HL-60 (cell line): ENCODE measurements around the gene STRN3.

ENCODE experiments used
- GABPA ChIP-seq: IDR thresholded peaks from 2 replicates; pipeline ENCODE4 v1.6.1; 2012; ENCODE audit warnings: low read depth
- POLR2AphosphoS5 ChIP-seq: IDR thresholded peaks from 2 replicates; pipeline ENCODE4 v1.6.1; 2012; ENCODE audit warnings: low read depth
- SPI1 ChIP-seq: IDR thresholded peaks from 2 replicates; pipeline ENCODE4 v1.6.1; 2012; ENCODE audit warnings: low read depth, mild to moderate bottlenecking, borderline replicate concordance
- TF ChIP-seq, protein P1 (sequence below): IDR thresholded peaks from one replicate; pipeline ENCODE4 v1.5.1; 2011; ENCODE audit warnings: low read length, control low read depth, inconsistent platforms; ENCODE audit not compliant: insufficient read depth
- TF ChIP-seq, protein P2 (sequence below): IDR thresholded peaks from 2 replicates; pipeline ENCODE4 v1.6.1; 2012; ENCODE audit warnings: low read depth; ENCODE audit not compliant: insufficient replicate concordance

DNA sequence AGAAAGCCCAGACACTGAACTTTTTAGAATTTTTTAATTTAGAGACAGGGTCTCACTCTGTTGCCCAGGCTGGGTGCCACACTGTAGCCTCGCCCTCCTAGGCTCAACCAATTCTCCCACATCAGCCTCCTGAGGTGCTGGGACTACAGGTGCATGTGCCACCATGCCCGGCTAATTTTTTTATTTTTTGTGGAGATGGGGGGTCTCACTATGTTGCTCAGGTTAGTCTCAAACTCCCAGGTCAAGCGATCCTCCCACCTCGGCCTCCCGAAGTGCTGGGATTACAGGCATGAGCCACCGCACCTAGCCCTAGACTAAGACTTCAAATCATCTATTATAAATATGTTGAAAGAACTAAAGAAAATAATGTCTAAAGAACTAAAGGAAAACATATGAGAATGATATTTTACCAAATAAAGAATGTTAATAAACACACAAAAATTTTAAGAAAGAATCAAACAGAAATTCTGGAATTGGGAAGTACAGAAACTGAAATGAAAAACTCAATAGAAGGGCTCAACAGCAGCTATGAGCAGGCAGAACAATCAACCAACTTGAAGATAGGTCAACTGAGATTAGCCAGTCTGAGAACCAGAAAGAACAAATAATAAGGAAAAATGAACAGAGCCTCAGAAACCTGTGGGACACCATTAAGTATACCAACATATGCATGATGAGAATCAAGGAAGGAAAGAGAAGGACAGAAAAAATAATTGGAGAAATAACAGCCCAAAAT is 27.0 kb downstream of the STRN3 start:
- TF ChIP-seq, protein P1, sequence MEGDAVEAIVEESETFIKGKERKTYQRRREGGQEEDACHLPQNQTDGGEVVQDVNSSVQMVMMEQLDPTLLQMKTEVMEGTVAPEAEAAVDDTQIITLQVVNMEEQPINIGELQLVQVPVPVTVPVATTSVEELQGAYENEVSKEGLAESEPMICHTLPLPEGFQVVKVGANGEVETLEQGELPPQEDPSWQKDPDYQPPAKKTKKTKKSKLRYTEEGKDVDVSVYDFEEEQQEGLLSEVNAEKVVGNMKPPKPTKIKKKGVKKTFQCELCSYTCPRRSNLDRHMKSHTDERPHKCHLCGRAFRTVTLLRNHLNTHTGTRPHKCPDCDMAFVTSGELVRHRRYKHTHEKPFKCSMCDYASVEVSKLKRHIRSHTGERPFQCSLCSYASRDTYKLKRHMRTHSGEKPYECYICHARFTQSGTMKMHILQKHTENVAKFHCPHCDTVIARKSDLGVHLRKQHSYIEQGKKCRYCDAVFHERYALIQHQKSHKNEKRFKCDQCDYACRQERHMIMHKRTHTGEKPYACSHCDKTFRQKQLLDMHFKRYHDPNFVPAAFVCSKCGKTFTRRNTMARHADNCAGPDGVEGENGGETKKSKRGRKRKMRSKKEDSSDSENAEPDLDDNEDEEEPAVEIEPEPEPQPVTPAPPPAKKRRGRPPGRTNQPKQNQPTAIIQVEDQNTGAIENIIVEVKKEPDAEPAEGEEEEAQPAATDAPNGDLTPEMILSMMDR: no peak
- TF ChIP-seq POLR2AphosphoS5 (no peak), GABPA (no peak), SPI1 (no peak)
- TF ChIP-seq, protein P2, sequence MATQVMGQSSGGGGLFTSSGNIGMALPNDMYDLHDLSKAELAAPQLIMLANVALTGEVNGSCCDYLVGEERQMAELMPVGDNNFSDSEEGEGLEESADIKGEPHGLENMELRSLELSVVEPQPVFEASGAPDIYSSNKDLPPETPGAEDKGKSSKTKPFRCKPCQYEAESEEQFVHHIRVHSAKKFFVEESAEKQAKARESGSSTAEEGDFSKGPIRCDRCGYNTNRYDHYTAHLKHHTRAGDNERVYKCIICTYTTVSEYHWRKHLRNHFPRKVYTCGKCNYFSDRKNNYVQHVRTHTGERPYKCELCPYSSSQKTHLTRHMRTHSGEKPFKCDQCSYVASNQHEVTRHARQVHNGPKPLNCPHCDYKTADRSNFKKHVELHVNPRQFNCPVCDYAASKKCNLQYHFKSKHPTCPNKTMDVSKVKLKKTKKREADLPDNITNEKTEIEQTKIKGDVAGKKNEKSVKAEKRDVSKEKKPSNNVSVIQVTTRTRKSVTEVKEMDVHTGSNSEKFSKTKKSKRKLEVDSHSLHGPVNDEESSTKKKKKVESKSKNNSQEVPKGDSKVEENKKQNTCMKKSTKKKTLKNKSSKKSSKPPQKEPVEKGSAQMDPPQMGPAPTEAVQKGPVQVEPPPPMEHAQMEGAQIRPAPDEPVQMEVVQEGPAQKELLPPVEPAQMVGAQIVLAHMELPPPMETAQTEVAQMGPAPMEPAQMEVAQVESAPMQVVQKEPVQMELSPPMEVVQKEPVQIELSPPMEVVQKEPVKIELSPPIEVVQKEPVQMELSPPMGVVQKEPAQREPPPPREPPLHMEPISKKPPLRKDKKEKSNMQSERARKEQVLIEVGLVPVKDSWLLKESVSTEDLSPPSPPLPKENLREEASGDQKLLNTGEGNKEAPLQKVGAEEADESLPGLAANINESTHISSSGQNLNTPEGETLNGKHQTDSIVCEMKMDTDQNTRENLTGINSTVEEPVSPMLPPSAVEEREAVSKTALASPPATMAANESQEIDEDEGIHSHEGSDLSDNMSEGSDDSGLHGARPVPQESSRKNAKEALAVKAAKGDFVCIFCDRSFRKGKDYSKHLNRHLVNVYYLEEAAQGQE: no peak
